Neural cell (in vitro differentiated cells): ENCODE measurements around the gene SLC66A1. TPM values are rescaled to one million over a fixed set of nuclear protein-coding genes. Genes with fewer than 3 reads are reported as not detected.

Experiments
- H2AFZ ChIP-seq: fragments of 200-600, 300-800 bp; sonication (generic), shearing (Covaris generic); 2 replicates; pipeline ENCODE4 v1.6.0; 2014; ENCODE audit warnings: low read depth, mild to moderate bottlenecking, antibody characterized with exemption, low read length, moderate library complexity
- H3F3A ChIP-seq: fragments of 200-600 bp; shearing (Covaris generic); 2 replicates; pipeline ENCODE4 v1.6.1; 2016; ENCODE audit warnings: mild to moderate bottlenecking, moderate library complexity, mixed read lengths, antibody characterized with exemption, low read length; ENCODE audit not compliant: insufficient read depth, poor library complexity, severe bottlenecking
- H3K27ac ChIP-seq: fragments of 200-600, 300-800 bp; sonication (generic), shearing (Covaris generic); 2 replicates; pipeline ENCODE4 v1.5.1; 2014; ENCODE audit warnings: mild to moderate bottlenecking, low read length, moderate library complexity
- H3K27me3 ChIP-seq: fragments of 300-800, 200-600 bp; sonication (generic), shearing (Covaris generic); 2 replicates; pipeline ENCODE4 v1.6.0; 2014; ENCODE audit warnings: mild to moderate bottlenecking, low read depth, low read length, moderate library complexity; ENCODE audit not compliant: insufficient read depth
- H3K36me3 ChIP-seq: fragments of 300-800, 200-600 bp; sonication (generic), shearing (Covaris generic); 2 replicates; pipeline ENCODE4 v1.5.1; 2014; ENCODE audit warnings: mild to moderate bottlenecking, antibody characterized with exemption, low read length, moderate library complexity; ENCODE audit not compliant: insufficient read depth
- H3K4me2 ChIP-seq: fragments of 300-800, 200-600 bp; sonication (generic), shearing (Covaris generic); 2 replicates; pipeline ENCODE4 v1.6.0; 2014; ENCODE audit warnings: mild to moderate bottlenecking, low read length
- H3K4me3 ChIP-seq: fragments of 300-800, 200-600 bp; sonication (generic), shearing (Covaris generic); 2 replicates; pipeline ENCODE4 v1.5.1; 2014; ENCODE audit warnings: mild to moderate bottlenecking, low read length, moderate library complexity
- H3K79me2 ChIP-seq: fragments of 200-600 bp; shearing (Covaris generic); replicated peaks from 2 replicates; pipeline ENCODE4 v1.6.0; 2014; ENCODE audit warnings: mild to moderate bottlenecking, low read length, moderate library complexity; ENCODE audit not compliant: insufficient read depth
- H3K9ac ChIP-seq: fragments of 300-800, 200-600 bp; sonication (generic), shearing (Covaris generic); 2 replicates; pipeline ENCODE4 v1.6.1; 2016; ENCODE audit warnings: mild to moderate bottlenecking, low read length, mixed read lengths
- H3K9me2 ChIP-seq: fragments of 200-600 bp; shearing (Covaris generic); 2 replicates; pipeline ENCODE4 v1.6.1; 2016; ENCODE audit warnings: mild to moderate bottlenecking, low read length, mixed read lengths; ENCODE audit not compliant: insufficient read depth
- H3K9me3 ChIP-seq: fragments of 200-600, 300-800 bp; sonication (generic), shearing (Covaris generic); 2 replicates; pipeline ENCODE4 v1.6.1; 2016; ENCODE audit warnings: mild to moderate bottlenecking, mixed run types, low read length, moderate library complexity, mixed read lengths
- H4K20me1 ChIP-seq: fragments of 200-600 bp; shearing (Covaris generic); 2 replicates; pipeline ENCODE4 v1.6.1; 2016; ENCODE audit warnings: mild to moderate bottlenecking, mixed run types; ENCODE audit not compliant: insufficient read depth
- CTCF ChIP-seq: fragments of 450-650 bp; IDR thresholded peaks from 2 replicates; pipeline ENCODE4 v1.5.1; 2014; ENCODE audit warnings: antibody characterized with exemption, mild to moderate bottlenecking, moderate library complexity; ENCODE audit not compliant: poor library complexity, severe bottlenecking
- EP300 ChIP-seq: fragments of 450-650 bp; conservative IDR thresholded peaks from 2 replicates; pipeline ENCODE4 v1.6.1; 2014; ENCODE audit warnings: antibody characterized with exemption, mild to moderate bottlenecking, moderate library complexity; ENCODE audit not compliant: poor library complexity, severe bottlenecking
- EZH2 ChIP-seq: fragments of 200-600, 300-800 bp; shearing (Covaris generic), sonication (generic); IDR thresholded peaks from 2 replicates; pipeline ENCODE4 v1.6.1; 2014; ENCODE audit warnings: antibody characterized with exemption, low read length, borderline replicate concordance, mild to moderate bottlenecking; ENCODE audit not compliant: insufficient read depth, poor library complexity, severe bottlenecking
- MXI1 ChIP-seq: fragments of 450-650 bp; conservative IDR thresholded peaks from 2 replicates; pipeline ENCODE4 v1.6.1; 2014; ENCODE audit warnings: antibody characterized with exemption, mild to moderate bottlenecking; ENCODE audit not compliant: poor library complexity, severe bottlenecking
- POLR2AphosphoS5 ChIP-seq: IDR thresholded peaks from 2 replicates; pipeline ENCODE4 v1.6.1; 2012
- RAD21 ChIP-seq: fragments of 450-650 bp; conservative IDR thresholded peaks from 2 replicates; pipeline ENCODE4 v1.6.1; 2014; ENCODE audit warnings: antibody characterized with exemption, mild to moderate bottlenecking, moderate library complexity
- REST ChIP-seq: IDR thresholded peaks from 2 replicates; pipeline ENCODE4 v1.6.1; 2012; ENCODE audit warnings: borderline replicate concordance
- SMC3 ChIP-seq: fragments of 450-650 bp; conservative IDR thresholded peaks from 2 replicates; pipeline ENCODE4 v1.6.1; 2014; ENCODE audit warnings: antibody characterized with exemption, mild to moderate bottlenecking, moderate library complexity; ENCODE audit not compliant: poor library complexity
- TAF1 ChIP-seq: IDR thresholded peaks from 2 replicates; pipeline ENCODE4 v1.6.1; 2012; ENCODE audit warnings: low read depth
- polyA plus RNA-seq: library from polyadenylated mRNA; depleted of rRNA; stranded (reverse); fragments of >200 nt; gene quantifications from 2 replicates; pipeline ENCODE4 v1.2.3, GENCODE V29; 2014

The SLC66A1 gene
- polyA plus RNA-seq, 1 donor from 2014 or later, result 31.8 TPM

DNA sequence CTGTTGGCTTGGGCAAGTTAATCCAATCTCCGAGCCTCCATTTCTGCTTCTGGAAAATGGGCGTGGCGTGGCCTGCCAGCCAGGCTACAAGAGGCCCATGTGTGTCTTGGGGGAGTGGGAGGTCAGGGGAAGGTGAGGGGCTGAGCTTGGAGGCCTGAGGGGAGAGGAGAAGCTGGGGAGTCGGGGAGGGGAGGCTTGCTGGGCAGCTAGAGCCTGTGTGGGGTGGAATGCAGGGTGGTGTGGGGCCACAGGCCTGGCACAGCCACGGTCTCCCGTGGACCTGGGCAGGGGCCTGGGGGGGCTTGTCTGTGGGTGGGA, 14.6 kb downstream of the SLC66A1 start:
- no peaks in the 10 kb centered on the region for H3K36me3 ChIP-seq

DNA sequence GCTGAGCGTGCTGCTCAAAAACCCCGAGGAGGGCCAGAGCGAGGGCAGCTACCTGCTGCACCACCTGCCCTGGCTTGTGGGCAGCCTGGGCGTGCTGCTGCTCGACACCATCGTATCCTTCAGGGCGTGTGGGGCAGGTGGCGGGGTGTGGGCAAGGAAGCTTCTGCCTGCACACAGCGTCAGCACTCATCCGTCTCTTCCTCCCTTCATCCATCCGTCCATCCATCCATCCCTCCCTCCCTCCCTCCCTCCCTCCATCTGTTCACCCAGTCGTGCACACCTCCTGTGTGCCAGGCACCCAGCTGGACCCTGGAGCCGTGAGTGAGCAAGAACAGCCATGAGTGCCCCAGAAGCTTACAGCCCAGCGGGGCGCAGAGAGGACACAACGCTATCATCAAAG, 15.2 kb downstream of the SLC66A1 start:
- no peak overlapping the region for H3K4me3 ChIP-seq

More for the DNA sequence above, 14.6 kb downstream of the SLC66A1 start:
- no peak overlapping the region for H3K27ac ChIP-seq
- H3K27me3 ChIP-seq, result no peaks in the 10 kb centered on the region
- H3K4me3 ChIP-seq, result no peak overlapping the region
- H3K9me2 ChIP-seq, result no peaks in the 10 kb centered on the region
- no peaks in the 10 kb centered on the region for H3K9me3 ChIP-seq
- H3F3A ChIP-seq, result no peaks in the 10 kb centered on the region
- TF ChIP-seq POLR2AphosphoS5 (no peak), MXI1 (no peak), CTCF (no peak), EZH2 (no peak), SMC3 (no peak), RAD21 (no peak), REST (no peak), EP300 (no peak), TAF1 (no peak)
- H4K20me1 ChIP-seq, result no peaks in the 10 kb centered on the region
- no peaks in the 10 kb centered on the region for H3K79me2 ChIP-seq
- H2AFZ ChIP-seq, result no peak overlapping the region
- no peak overlapping the region for H3K4me2 ChIP-seq
- no peak overlapping the region for H3K9ac ChIP-seq

More for the DNA sequence above, 15.2 kb downstream of the SLC66A1 start:
- Histone ChIP-seq H3K27ac (no peak overlapping the region), H3K9ac (no peak overlapping the region), H3K9me2 (no peaks in the 10 kb centered on the region), H3K79me2 (no peaks in the 10 kb centered on the region), H2AFZ (no peak overlapping the region), H3K36me3 (no peaks in the 10 kb centered on the region), H3K9me3 (no peaks in the 10 kb centered on the region), H4K20me1 (no peaks in the 10 kb centered on the region), H3F3A (no peaks in the 10 kb centered on the region), H3K27me3 (no peaks in the 10 kb centered on the region), H3K4me2 (no peak overlapping the region)
- TF ChIP-seq TAF1 (no peak), REST (no peak)
